HuH-7 (cell line): ENCODE results near the gene PDGFB.

Source experiments
- DNase-seq: peaks from one replicate; pipeline ENCODE4 v3.0.0; 2011; ENCODE audit warnings: low spot score

PDGFB gene

DNA sequence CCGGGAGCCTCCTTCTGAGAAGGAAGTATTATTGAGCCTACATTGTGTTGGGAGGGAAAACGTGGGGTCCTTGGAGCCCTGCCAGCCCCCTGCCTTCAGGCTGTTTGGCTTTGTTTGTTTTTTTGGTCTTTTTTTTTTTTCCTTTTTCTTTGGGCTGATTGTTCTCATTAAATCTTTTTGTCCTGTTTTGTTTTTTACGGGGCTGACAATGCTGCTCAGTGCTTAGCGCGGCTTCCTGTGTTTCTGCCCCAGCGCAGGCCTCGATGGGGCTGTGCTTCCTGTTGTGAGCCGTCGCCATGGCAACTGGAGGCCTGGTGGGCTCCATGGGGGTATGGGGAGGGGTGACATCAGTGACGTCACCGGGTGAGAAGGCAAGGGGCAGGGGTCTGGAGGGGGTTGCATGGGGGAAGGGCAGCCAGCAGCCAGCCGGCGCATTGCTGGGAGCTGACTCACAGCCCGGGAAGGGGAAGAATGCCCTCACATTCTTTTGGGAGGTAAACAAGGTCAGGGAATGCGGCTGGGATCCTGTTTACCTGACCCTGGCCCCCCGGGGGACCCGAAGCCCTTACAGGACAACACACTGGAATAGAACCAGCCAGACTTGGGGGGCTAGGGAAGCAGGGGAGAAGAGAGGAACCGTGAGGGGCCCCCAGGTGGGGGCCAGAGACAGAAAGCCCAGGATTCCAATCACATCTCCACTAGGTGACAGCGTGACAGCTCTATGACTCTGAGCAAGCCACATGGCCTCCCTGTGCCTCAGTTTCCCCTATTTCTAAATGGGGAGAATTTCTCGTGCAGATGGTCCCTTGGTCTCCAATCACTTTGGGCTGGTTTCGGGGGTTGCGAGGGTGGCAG is 70.1 kb downstream of the PDGFB start:
- peak; percentile 68 for DNase-seq

DNA sequence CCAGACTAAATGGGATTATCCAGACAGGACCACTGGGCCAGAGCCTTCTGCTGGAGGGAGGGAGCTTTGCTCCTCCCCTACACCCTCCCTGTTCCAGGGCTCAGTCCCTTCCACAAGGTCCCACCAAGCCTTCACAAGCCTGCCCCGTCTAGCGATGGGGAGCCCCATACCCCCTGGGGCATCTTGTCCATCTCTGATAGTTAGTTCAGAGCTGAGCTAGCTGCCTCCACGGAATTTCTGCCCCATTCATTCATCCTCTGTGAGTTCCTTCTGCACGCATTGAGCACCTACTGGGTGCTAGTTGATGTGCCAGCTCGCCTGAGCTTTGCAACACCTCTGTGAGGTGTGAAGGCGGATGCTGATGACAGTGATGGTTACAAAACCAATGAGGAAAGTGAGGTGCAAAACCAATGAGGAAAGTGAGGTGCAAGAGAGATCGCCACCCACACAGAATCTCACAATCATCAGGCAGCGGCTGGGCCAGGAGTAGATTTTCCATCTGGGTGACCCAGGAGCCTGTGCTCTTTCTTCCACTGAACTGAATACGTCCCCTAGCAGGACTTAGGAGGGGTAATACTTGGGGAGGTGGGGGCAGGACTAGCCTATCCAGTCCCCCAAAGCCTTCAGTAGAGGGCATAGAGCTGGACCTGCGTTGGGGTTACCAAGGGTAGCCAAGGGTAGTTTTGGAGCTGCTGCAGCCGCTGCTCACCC is 70.8 kb downstream of the PDGFB start:
- DNase-seq = no peak
